ENCODE measurements around the gene ACAA1. TPM values are rescaled to one million over a fixed set of nuclear protein-coding genes. Genes with fewer than 3 reads are reported as not detected.

Gene ACAA1
- polyA plus RNA-seq, 1 of the 3 experiments (the other 2 are of a cell fraction): 86.4 TPM

DNA sequence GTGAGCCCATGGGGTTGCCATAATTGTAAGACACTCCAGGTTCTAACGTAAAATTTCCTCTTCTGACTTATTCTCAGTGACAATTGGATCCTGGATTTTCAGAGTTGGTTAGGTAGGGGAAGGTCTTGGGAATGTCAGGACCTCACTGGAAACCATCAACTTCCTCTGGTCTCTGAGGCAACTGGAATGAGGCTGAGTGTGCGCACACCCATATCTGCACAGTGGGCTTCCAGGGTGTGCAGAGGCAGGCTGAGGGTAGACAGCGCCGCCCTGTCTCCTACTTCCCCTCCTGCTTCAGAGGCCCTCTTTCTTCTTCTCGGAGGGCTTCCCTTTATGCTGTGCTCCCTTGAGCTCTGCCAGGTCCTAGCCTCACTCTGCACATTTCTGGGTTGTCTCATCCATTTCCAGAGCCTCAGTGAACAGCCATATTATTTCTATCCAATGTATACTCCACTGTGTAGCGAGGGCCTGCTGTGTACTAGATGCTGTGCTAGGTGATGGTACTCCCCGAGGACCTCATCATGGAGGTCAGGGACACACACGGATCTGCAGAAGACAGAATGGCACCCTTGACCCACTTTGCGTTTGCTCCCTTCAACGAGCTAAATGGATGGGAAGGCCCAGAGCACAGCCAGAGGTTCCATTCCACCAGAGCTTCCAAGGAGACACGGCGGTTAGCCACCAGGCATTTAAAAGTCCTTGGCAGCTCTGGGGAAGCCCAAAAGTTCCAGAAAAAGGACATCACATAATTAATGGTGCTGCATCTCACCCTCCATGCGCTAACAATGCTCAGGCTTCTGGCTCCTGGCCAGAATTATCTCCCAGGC is 18.3 kb downstream of the ACAA1 start:
- 98% methylated on average over 12 of the region's 13 CpGs for WGBS (ENCODE audit: low lambda C conversion rate)
- no peak for DNase-seq
- Histone ChIP-seq H3K4me1 (ENCODE audit: control insufficient read depth in 1 of 2, insufficient read depth in 2 of 2, low read depth in 1 of 2, low read length in 1 of 2) (no peaks in the 10 kb centered on the region), H3K27me3 (ENCODE audit: insufficient read depth) (no peaks in the 10 kb centered on the region), H3K79me2 (ENCODE audit: insufficient read depth) (no peaks in the 10 kb centered on the region), H3K9me3 (no peaks in the 10 kb centered on the region), H2AFZ (ENCODE audit: low read depth) (no peak overlapping the region), H3K27ac (ENCODE audit: low read depth in 2 of 2, low read length in 1 of 2) (no peak overlapping the region), H3K4me2 (no peak overlapping the region), H3K36me3 (replicated peaks in 1 of 2; ENCODE audit: control insufficient read depth in 1 of 2, insufficient read depth in 2 of 2, low read length in 1 of 2) (peaks cover 0 to 20% of the 10 kb centered on the region in 2 experiments), H4K20me1 (ENCODE audit: insufficient read depth) (no peaks in the 10 kb centered on the region), H3K9ac (no peak overlapping the region), H3K9me2 (no peaks in the 10 kb centered on the region), H3K4me3 (ENCODE audit: low read depth in 2 of 2, low read length in 1 of 2) (no peak overlapping the region), H3F3A (replicated peaks; ENCODE audit: insufficient read depth) (no peaks in the 10 kb centered on the region)
- TF ChIP-seq, protein P1, sequence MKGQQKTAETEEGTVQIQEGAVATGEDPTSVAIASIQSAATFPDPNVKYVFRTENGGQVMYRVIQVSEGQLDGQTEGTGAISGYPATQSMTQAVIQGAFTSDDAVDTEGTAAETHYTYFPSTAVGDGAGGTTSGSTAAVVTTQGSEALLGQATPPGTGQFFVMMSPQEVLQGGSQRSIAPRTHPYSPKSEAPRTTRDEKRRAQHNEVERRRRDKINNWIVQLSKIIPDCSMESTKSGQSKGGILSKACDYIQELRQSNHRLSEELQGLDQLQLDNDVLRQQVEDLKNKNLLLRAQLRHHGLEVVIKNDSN (IDR thresholded peaks at IDR 0.05; ENCODE audit: borderline replicate concordance, low read depth): no peak
- TF ChIP-seq FOSL2 (IDR thresholded peaks at IDR 0.05; ENCODE audit: borderline replicate concordance, low read depth) (no peak), GATA2 (CRISPR knock-in tag; IDR thresholded peaks at IDR 0.05) (no peak)
- TF ChIP-seq, protein P2, sequence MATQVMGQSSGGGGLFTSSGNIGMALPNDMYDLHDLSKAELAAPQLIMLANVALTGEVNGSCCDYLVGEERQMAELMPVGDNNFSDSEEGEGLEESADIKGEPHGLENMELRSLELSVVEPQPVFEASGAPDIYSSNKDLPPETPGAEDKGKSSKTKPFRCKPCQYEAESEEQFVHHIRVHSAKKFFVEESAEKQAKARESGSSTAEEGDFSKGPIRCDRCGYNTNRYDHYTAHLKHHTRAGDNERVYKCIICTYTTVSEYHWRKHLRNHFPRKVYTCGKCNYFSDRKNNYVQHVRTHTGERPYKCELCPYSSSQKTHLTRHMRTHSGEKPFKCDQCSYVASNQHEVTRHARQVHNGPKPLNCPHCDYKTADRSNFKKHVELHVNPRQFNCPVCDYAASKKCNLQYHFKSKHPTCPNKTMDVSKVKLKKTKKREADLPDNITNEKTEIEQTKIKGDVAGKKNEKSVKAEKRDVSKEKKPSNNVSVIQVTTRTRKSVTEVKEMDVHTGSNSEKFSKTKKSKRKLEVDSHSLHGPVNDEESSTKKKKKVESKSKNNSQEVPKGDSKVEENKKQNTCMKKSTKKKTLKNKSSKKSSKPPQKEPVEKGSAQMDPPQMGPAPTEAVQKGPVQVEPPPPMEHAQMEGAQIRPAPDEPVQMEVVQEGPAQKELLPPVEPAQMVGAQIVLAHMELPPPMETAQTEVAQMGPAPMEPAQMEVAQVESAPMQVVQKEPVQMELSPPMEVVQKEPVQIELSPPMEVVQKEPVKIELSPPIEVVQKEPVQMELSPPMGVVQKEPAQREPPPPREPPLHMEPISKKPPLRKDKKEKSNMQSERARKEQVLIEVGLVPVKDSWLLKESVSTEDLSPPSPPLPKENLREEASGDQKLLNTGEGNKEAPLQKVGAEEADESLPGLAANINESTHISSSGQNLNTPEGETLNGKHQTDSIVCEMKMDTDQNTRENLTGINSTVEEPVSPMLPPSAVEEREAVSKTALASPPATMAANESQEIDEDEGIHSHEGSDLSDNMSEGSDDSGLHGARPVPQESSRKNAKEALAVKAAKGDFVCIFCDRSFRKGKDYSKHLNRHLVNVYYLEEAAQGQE (IDR thresholded peaks at IDR 0.05; ENCODE audit: low read depth, low read length): no peak
- CTCF ChIA-PET: interaction anchor here (0.6 to 4.8 kb wide), 12 partner anchors 8 to 361 kb away, joined by 3 to 27 read pairs (median 7); partner anchors contain the start of genes ACAA1 and XYLB
- POLR2A ChIA-PET: interaction anchor here (0.9 to 1.9 kb wide), 2 partner anchors 225 to 228 kb away, joined by 3 to 4 read pairs; partner anchors contain the start of gene XYLB

DNA sequence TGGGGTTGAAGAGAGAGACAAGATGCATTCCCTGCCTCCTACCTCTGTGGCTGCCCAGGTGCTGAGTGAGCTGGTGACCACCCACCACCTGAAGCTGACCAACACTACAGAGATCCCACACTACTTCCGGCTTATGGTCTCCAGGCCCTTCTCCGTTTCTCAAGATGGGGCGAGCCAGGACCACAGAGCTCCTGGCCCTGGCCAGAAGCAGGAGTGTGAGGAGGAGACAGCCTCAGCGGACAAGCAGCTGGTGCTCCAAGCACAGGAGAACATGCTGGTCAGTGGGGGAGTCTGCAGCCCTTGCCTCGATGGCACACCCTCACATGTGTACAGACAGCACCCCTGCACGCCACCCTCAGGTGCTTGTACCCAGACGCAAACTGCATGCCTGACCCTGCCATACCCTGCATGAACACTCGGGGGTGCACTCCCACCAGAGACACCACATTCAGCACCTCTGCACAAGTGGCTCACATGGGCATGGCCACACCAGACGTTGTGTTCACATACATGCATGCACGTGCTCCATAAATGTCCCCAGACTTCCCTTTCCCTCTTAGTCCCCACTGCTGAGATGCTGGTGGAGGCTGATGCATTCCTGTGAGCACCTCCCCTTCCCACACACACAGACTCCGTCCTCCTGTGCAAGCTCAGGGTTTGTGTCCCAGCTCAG is 19.0 kb downstream of the ACAA1 start:
- no peaks in the 10 kb centered on the region for H3K27me3 ChIP-seq (ENCODE audit: insufficient read depth)
- no peaks in the 10 kb centered on the region for H3F3A ChIP-seq (replicated peaks; ENCODE audit: insufficient read depth)
- no peak overlapping the region for H3K27ac ChIP-seq (ENCODE audit: low read depth in 2 of 2, low read length in 1 of 2)
- H4K20me1 ChIP-seq (ENCODE audit: insufficient read depth): no peaks in the 10 kb centered on the region
- H3K4me1 ChIP-seq (ENCODE audit: control insufficient read depth in 1 of 2, insufficient read depth in 2 of 2, low read depth in 1 of 2, low read length in 1 of 2): no peaks in the 10 kb centered on the region
- H3K4me2 ChIP-seq: no peak overlapping the region
- no peaks in the 10 kb centered on the region for H3K79me2 ChIP-seq (ENCODE audit: insufficient read depth)
- no peaks in the 10 kb centered on the region for H3K9me2 ChIP-seq
- H3K36me3 ChIP-seq (replicated peaks in 1 of 2; ENCODE audit: control insufficient read depth in 1 of 2, insufficient read depth in 2 of 2, low read length in 1 of 2): peaks cover 0 to 17% of the 10 kb centered on the region in 2 experiments
- H2AFZ ChIP-seq (ENCODE audit: low read depth): no peak overlapping the region
- TF ChIP-seq MXI1 (IDR thresholded peaks at IDR 0.05; ENCODE audit: low read depth, low read length) (0 out of 2 replicates have a peak, but pooled peaks have one; percentile 35), SMC3 (IDR thresholded peaks at IDR 0.05; ENCODE audit: low read depth, low read length) (peak; percentile 66), JUND (IDR thresholded peaks at IDR 0.05) (no peak), RAD21 (IDR thresholded peaks at IDR 0.05; ENCODE audit: low read length) (peak; percentile 74)
- TF ChIP-seq, protein P3, sequence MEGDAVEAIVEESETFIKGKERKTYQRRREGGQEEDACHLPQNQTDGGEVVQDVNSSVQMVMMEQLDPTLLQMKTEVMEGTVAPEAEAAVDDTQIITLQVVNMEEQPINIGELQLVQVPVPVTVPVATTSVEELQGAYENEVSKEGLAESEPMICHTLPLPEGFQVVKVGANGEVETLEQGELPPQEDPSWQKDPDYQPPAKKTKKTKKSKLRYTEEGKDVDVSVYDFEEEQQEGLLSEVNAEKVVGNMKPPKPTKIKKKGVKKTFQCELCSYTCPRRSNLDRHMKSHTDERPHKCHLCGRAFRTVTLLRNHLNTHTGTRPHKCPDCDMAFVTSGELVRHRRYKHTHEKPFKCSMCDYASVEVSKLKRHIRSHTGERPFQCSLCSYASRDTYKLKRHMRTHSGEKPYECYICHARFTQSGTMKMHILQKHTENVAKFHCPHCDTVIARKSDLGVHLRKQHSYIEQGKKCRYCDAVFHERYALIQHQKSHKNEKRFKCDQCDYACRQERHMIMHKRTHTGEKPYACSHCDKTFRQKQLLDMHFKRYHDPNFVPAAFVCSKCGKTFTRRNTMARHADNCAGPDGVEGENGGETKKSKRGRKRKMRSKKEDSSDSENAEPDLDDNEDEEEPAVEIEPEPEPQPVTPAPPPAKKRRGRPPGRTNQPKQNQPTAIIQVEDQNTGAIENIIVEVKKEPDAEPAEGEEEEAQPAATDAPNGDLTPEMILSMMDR (IDR thresholded peaks at IDR 0.05): peak; percentile 70
- TF ChIP-seq, protein P4, sequence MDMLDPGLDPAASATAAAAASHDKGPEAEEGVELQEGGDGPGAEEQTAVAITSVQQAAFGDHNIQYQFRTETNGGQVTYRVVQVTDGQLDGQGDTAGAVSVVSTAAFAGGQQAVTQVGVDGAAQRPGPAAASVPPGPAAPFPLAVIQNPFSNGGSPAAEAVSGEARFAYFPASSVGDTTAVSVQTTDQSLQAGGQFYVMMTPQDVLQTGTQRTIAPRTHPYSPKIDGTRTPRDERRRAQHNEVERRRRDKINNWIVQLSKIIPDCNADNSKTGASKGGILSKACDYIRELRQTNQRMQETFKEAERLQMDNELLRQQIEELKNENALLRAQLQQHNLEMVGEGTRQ (IDR thresholded peaks at IDR 0.05; ENCODE audit: borderline replicate concordance, low read depth, low read length): no peak
- peak; percentile 80 for DNase-seq
- ChIA-PET CTCF (interaction anchor here (0.6 to 4.8 kb wide), 17 partner anchors 8 to 544 kb away, joined by 3 to 27 read pairs (median 7); partner anchors contain the start of genes ACAA1 and XYLB), POLR2A (interaction anchor here (0.9 to 1.9 kb wide), 2 partner anchors 226 to 228 kb away, joined by 3 to 4 read pairs; partner anchors contain the start of gene XYLB)
- H3K9me3 ChIP-seq: no peaks in the 10 kb centered on the region
- WGBS (ENCODE audit: low lambda C conversion rate): 76% methylated on average over 4 of the region's 11 CpGs
- no peak overlapping the region for H3K9ac ChIP-seq
- H3K4me3 ChIP-seq (ENCODE audit: low read depth in 2 of 2, low read length in 1 of 2): no peak overlapping the region
